Activated naive CD4-positive, alpha-beta T cell treated with Interleukin-2 at 50 U/mL for 16 hours (primary cell): ENCODE data around the gene MRPS35.

ENCODE experiments used
- DNase-seq: peaks from one replicate; pipeline ENCODE4 v3.0.0-alpha.2; 2020

The MRPS35 gene

DNA sequence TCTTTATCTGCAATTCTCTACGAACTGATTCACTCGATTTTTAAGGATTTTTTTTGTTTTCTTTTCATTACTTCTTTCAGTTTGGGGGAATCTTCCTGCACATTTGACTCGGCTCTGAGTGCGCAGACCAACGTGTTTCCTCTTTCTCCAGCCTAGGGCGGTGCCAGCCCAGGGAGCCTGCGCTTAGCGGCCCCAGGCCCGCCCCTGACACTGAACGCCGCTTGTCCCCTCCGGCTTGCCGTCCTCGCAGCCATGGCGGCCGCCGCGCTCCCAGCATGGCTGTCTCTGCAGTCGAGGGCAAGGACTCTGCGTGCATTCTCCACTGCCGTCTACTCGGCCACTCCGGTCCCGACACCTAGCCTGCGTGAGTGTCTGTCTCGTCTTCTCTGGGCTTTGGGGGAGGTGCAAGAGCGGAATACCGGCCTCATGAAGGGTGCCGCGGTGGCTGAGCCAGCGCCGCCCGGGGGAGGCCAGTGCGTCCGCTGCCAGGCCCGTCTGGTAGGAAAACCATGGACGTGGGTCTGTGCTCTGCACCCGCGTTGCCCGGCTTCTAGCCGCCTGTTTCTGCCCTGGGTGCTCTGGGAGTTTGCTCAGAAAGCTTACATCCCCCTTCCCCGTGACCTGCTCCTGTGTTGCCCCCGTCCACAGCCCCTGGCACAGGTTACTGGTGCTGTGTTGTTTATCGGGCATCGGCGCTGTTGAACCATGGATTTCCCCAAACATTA, at the start of gene MRPS35:
TSS of gene MRPS35 (plus strand) at position 241 of the 725 bp plus-strand sequence. CDS start at position 253, 12 bp downstream.
- DNase-seq = peak; percentile 93

DNA sequence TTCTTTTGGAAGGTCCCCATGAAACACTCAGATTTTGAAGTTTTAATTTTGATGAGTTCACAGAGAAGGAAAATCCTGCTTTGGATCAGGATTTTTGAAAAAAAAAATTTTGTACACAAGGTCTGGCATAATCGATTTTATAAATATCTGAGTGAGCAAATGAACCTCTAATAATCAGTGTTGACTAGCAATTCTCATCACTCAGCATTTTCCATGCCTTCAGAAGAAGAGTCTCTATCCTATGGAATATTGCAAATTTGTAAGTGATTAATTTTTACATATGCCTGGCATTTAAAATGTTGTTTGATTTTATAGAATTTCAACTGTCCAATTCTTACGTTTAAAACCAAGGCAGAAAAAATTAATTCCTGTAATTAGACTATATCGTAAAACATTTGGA, 44.9 kb upstream of the MRPS35 start:
- no peak for DNase-seq

DNA sequence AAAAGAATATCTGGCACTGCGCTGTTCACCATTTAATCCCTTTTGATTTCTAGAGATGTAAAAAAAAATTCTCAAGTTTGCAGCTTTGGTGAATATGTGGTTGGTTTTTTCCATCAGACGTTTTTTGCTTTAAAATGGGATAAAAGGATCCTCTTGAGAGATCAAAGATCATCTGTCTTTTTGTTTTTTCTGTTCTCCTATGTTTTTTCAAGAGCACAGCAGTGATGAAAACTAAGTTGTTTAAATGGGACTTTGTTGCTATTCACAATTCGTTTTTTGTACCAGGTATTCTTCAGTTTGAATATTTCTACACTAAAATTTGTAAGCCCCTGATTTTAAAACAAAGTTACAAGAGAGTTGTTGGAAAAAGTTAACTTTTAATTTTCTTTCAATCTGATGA, 44.1 kb upstream of the MRPS35 start:
- DNase-seq = no peak

DNA sequence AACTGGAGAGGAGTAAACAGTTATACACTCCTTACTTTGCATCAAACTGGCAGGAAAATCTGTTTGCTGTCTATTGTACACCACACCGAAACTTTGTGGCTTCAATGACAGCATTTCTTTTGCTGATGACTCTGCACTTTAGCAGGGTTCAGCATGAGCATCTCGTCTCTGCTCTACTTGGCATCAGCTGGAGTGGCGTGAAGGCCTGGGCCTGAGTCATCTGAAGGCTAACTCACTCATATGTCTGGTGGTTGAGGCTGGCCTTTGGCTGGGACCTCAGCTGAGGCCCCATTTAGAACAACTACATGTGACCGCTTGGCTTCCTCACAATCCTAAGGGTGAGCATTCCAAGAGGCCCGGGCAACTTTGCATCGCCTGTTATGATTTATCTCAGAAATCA, 43.1 kb upstream of the MRPS35 start:
- no peak for DNase-seq

DNA sequence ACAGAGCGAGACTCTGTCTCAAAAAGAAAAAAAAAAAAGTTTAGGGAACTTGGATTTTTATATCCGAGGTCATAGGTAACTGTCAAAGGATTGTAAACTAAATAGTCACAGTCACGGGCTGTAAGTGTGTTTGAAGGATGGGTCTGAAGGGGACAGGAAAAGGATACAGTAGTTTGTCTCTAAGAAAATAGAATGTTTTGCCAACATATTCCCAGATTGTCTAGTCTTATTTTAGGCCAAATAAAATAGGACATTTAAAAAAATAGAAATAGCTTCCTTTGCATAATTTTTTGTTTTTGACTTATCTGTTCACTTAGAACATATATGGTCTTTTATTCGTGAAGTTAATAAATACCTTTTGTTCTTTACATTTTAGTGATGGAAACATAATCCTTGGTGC, 38.6 kb upstream of the MRPS35 start:
- no peak for DNase-seq

DNA sequence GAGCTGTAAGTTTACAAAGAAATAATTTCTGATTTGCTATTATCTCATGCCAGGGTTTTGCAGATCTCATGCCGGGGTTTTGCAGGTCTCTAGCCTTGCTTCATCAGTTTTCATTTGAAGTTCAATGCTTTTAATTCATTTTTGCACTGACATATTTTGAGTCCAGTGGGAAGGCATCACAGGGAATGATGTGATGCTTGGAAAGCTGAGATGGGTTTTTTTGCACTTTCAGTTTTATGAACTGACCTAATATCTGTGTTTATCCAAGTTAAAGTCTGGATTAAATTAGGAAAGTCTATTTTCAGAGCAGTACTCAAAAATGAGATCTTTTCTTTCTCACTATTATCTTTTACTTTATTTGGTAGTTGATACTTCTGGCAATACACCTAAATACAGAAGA, 38.0 kb upstream of the MRPS35 start:
- no peak for DNase-seq

DNA sequence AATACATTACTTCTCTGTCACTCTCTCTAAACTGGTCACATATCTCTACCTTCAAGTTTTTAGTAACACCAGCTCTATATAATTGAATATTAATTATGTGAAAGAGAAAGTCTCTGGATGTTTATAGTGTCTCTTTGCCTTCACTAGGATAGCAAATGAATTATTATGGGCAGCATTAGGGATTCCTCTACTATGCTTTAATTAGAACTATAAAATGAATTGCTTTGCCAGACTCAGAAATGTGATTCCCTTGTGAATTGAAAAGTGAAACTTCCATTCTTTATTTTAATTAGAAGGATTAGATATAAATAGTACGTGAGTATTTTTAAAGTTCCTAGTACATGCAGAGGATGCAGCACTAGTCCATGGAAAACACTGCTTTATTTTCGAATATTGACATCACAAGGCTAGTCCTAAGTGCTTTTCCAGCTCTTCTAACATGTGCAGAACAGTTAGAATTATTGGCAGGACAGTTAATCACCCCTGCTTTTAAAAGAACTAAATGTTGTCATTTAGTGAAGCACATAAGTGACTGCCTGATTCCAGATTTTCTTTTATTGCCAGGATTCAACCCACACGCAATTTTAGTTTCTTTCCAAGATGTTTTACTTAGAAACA, 37.4 kb upstream of the MRPS35 start:
- DNase-seq = no peak

DNA sequence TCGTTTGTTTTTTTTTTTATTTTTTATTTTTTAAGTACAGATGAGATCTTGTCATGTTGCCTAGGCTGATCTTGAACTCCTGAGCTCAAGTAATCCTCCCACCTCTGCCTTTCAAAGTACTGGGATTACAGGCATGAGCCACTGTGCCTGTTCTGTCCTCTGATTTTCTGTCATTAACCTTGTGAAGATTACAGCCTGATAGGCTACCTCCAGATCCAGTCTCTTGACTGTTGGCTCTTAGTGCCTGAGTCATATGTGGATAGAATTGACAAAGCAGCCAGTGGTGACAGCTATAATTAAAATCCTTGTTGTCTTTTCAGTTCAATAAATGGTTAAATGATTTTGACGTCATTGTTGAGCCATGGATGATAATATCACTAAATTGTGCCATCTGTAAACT, 35.6 kb upstream of the MRPS35 start:
- no peak for DNase-seq

DNA sequence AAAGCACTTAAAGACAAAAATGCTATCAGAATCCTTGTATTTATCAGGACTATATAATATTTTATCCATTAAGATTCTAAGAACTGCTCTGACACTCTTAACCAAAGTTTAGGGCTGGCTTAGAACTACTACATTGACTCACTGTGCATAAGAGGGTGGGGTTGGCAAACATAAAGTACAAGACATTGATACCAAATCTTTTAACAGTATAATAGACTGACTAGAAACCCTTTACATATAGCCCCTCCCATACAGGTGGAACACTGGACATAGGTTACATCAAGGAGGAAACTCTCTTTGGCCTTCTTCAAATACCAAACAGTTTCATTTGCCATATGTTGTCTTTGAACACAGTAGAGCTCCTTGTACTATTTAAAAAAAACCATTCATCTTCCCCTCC, 30.0 kb upstream of the MRPS35 start:
- DNase-seq = no peak

DNA sequence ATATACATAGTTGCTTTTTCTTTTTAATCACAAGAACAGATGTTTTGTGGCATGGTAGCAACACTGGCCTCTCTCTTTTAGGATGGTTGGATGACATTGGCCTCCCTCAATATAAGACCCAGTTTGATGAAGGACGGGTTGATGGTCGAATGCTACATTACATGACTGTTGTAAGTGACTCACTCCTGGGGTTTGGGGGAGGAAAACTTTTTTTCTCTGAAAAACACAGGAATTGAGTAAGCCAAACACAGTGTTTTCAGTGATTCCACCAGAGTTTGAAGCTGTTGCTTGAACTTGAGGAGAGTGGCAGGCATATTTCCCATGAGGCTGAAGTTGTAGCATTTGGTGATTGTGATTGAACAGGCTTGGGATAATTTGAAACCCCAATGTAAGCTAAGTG, 28.1 kb upstream of the MRPS35 start:
- DNase-seq = no peak

DNA sequence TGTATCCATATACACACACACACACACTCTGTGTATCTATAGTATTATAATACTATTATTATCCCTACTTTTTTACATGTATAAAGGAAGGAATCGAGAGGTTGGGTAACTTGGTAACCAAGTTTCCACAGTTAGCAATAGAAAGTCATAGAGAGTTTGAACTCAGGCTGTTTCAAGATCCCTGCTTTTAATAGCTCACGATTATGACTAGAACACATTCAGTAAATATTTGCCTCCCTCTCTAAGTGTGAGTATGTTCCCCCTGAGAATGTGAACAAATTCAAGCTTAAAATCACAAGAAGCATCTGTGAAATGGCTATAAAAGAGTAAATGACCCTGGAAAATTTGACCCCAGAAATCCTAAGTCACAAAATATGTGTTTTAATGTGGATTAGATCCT, 25.4 kb upstream of the MRPS35 start:
- no peak for DNase-seq

DNA sequence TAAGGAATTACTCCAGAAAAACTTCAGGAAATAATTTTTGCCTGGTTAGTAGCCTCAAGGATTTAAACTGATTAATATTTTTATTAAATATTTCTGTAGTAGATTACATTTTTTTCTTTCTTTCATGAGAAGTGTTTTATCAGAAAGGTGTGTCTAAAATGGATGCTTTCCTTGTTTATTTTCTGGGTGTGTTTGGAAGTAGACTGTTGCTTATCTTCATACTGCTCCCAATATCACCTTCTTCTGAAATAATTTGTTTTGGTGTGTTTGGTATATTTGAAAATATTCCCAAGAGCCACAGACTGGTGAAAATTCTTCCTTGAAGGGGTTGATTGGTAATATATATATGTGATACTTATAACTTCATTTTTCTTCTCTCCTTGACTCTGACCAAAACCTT, 24.5 kb upstream of the MRPS35 start:
- DNase-seq = no peak

DNA sequence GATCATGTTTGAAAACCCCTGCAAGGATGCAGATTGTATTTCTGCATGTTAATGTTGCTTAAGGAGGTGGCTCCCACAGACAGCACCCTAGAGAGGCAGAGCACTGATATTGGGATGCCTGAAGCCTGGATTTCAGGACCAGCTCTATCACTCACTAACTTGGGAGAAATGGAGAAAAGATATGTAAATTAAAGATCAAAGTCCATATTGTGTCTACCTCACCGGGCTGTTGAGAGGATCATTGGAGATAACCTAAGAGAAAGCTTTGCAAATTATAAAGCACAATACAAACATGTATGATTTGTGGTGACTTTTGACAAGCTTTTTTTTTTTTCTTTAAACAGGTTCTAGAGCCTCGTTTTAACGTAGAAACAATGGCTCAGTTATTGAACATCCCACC, 22.0 kb upstream of the MRPS35 start:
- no peak for DNase-seq

DNA sequence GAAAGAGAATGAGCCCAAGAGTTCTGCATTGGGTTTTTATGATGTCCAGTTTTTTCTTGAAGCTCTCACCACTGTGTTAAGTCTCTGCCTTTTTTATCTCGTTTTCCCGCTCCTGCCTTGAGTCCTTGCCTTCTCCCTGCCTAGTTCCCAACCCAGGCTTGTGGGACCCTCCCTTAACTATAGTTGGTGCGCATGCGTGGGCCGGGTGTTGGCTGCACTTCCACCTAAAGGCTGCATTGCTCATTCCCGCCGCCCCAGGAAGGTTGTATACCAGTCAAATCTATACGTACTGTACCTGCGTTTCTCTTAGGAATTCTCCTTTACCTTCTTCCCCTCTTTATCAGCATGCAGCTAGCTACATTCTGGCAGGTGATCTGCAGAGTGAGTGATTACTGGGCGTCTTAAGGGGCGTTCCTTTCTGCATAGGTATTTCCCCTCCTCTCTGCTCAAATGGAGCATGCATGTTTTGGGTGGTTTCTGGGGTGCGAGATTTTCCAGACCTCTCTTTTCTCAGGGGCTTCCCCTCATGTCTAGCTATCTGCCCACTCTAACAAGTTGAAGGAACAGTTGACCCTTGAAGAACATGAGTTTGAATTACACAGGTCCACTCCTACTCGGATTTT, 21.0 kb upstream of the MRPS35 start:
- no peak for DNase-seq

DNA sequence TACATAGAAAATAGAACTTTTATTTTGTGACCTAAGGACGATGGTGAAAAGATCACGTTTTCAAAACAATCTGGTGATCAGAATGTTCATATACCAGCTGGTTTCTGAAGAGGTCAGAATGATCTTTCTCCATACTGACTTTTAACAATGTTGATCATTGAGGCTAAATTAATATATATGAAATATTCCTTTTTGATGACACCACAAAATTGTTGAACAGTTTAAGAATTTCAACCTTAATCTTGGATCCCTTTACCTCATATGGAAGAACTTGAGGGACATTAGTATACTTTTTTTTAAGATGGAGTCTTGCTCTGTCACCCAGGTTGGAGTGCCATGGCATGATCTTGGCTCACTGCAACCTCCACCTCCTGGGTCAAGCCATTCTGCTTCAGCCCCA, 17.2 kb upstream of the MRPS35 start:
- DNase-seq = no peak

DNA sequence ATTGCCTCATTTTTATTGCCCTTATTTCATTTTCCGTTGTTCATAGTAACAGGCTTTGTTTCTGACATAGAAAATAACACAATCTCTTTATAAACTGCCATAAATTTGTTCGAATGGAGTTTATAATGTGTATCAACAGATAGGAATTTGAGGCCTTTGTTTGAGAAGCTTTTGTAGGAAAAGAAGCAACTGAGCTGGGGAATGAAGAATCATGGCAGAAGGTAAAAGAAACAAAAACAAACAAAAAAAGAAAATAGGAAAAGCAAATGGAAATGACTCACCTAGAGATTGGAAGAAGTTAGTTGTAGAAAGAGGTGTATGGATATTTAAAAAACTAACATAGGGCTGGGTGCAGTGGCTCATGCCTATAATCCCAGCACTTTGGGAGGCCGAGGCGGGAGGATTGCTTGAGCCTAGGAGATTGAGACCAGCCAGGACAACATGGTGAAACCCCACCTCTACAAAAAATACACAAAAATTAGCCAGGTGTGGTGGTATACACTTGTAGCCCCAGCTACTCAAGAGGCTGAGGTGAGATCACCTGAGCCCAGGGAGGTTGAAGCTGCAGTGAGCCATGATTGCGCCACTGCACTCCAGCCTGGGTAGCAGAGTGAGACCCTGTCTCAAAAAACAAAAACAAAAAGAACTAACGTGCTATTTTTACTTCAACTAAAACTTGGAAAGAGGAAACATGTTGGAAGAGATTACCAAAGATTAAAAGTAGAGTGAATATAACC, 14.9 kb upstream of the MRPS35 start:
- no peak for DNase-seq

DNA sequence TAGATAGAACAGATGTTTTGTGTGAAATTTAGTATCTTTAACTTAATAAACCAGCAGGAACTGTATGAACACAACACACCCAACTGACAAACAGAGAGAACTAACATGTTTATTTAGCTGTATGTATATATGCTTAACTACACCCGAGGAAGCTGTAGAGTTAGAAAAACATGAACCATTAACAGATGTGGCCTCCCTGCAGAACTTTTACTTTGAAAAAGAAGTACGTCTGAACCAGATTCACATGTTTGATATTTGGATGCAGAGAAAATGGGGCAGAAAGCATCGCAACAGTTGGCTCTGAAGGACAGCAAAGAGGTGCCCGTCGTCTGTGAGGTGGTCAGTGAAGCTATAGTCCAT, 14.4 kb upstream of the MRPS35 start, which contains the start of gene REP15:
TSS of gene REP15 (plus strand) at position 155 of the 360 bp plus-strand sequence. CDS start at position 271, 116 bp downstream.
- DNase-seq = no peak

DNA sequence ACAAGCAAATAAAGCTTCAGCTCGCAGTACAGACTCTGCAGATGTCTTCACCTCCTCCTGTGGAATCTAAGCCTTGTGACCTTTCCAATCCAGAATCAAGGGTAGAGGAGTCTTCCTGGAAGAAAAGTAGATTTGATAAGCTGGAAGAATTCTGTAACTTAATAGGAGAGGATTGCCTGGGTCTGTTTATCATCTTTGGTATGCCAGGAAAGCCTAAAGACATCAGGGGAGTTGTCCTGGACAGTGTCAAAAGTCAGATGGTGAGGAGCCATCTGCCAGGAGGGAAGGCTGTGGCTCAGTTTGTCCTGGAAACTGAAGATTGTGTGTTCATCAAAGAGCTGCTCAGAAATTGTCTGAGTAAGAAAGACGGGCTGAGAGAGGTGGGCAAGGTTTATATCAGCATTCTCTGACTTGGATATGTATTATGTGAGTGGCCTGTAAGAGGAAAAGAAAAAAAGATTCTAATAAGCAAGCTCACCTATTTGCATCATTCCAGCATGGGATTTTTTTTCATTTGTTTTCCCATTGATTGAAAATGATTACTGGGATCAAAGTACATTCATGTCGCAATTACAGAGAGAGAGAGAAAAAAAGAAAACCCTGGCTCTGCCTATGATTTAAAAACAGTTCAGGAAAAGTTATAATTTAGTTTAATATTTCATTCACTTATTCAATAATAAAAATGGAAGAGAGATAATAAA, 13.6 kb upstream of the MRPS35 start:
- DNase-seq = no peak

DNA sequence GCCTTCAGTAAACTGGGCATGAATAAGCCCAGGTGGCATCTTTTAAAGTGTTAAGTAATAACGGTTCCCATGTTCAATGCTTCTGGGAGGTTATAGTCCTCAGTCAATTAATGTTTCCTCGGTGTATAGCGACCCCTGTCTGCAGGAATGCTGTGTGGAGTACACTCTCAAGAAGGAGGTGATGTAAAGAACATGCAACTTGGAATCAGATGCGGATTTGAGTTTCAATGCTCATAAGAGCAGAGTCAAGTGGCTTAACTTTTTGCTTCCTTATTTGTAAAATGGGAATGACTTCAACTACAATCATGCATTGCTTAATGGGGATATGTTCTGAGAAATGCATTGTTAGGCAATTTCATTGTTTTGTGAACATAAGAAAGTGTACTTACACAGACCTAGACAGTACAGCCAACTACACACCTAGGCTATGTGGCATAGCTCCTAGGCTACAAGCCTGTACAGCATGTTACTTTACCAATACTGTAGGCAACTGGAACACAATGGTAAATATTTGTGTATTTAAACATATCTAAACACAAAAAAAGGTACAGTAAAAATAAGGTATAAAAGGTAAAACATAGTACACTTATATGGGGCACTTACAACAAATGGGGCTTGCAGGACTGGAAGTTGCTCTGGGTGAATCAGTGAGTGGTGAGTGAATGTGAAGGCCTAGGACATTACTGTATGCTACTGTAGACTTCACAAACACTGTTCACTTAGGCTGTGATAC, 6.7 kb upstream of the MRPS35 start:
- DNase-seq = peak; percentile 68

DNA sequence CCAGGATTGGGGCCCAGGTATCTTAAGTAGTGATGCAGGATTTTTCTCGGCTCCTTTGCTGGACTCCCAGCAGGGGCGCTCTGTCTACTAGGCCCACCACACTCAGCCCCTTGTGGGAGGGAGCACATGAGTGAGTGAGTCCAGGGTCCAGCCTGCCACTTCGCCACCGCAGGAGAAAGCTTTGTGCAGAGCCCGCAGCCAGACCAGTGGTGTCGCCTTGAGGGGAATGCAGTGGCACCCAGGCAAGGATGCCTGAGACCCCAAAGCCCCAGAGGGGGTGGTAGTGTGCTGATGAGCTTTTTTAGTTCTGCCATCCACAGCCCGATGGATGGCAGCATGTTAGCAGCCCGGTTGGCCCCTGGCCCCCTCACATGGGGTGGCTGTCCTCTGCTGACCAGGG, 5.4 kb upstream of the MRPS35 start:
- no peak for DNase-seq

DNA sequence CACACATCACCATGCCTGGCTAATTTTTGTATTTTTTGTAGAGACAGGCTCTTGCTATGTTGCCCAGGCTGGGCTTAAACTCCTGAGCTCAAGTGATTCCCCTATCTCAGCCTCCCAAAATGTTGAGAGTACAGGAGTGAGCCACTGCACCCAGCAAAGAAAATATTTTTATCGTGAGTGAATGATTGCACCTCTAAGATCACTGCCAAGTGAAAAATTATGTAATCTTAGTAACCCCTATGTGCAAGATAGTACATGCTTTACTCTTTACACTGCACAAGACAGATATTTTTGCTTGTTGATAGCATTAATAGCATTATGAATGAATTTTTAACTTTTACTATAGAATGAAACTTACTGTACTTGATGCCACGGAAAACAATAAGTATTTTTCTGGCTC, 3.4 kb upstream of the MRPS35 start:
- DNase-seq = no peak

DNA sequence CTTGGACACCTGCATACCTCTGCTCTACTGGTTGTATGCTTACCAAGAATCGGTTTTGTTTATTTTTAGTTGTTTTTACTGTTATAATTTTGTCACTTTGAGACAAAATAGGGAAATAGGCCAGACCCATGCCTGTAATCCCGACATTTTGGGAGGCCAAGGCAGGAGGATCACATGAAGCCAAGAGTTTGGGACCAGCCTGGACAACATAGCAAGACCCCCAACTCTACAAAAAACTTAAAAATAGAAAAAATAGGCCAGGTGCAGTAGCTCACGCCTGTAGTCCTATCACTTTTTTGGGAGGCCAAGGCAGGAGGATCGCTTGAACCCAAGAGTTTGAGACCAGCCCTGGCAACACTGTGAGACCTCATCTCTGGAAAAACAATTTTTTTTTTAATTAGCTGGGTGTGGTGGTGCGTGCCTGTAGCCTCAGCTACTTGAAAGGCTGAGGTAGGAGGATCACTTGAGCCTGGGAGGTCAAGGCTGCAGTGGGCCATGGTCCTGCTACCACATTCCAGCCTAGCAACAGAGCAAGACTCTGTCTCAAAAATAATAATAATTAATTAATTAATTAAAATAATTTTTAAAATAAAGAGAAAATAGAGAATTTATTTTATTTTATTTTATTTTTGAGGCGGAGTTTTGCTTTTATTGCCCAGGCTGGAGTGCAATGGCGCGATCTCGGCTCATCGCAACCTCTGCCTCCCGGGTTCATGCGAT, 1.3 kb upstream of the MRPS35 start:
- DNase-seq = no peak
